D341Med (cell line): ENCODE results near the gene CRACR2B.
A peak's percentile ranks its signal among the peaks of the same experiment; 100 is the strongest.

ENCODE experiments used
- DNase-seq: peaks from one replicate; pipeline ENCODE4 v3.0.0; 2012; ENCODE audit warnings: low spot score

CRACR2B gene

GRCh38 chr11:827146-827896 lies 398 bp upstream of the CRACR2B start:
- no peak for DNase-seq

GRCh38 chr11:828506-829175 lies 922 bp downstream of the CRACR2B start:
- DNase-seq = no peak

- DNase-seq = no peak
These were observed 1.6 kb downstream of the CRACR2B start for GRCh38 chr11:829176-829846.

GRCh38 chr11:829847-830294 lies 2.2 kb downstream of the CRACR2B start:
- DNase-seq = no peak

- DNase-seq = peak; percentile 92
These were observed 2.8 kb downstream of the CRACR2B start for GRCh38 chr11:830295-831117.

GRCh38 chr11:831118-831864 lies 3.6 kb downstream of the CRACR2B start:
- DNase-seq = no peak

- no peak for DNase-seq
These were observed 4.3 kb downstream of the CRACR2B start for GRCh38 chr11:831961-832528.

- peak; percentile 84 for DNase-seq
These were observed 4.9 kb downstream of the CRACR2B start, which contains the start of gene CD151 for GRCh38 chr11:832529-833113. TSS of gene CD151 (plus strand) at chr11:832952. CDS start at chr11:836070, 3,118 bp downstream.

- peak; percentile 64 for DNase-seq
These were observed 5.5 kb downstream of the CRACR2B start for GRCh38 chr11:833114-833791.

- DNase-seq = no peak
These were observed 6.2 kb downstream of the CRACR2B start for GRCh38 chr11:833849-834311.

GRCh38 chr11:834371-835316 lies 6.9 kb downstream of the CRACR2B start:
- peak; percentile 60 for DNase-seq

GRCh38 chr11:836274-836673 lies 8.6 kb downstream of the CRACR2B start:
- no peak for DNase-seq

- DNase-seq = no peak
These were observed 9.0 kb downstream of the CRACR2B start for GRCh38 chr11:836700-837099.

- DNase-seq = no peak
These were observed 9.7 kb downstream of the CRACR2B start for GRCh38 chr11:837189-837989.

- no peak for DNase-seq
These were observed 10.2 kb downstream of the CRACR2B start for GRCh38 chr11:837990-838307.

GRCh38 chr11:838441-839279 lies 10.9 kb downstream of the CRACR2B start:
- DNase-seq = no peak

- DNase-seq = no peak
These were observed 11.5 kb downstream of the CRACR2B start for GRCh38 chr11:839280-839623.
